Fibroblast of the aortic adventitia (primary cell): Measurements from ENCODE around the gene MGAT5. TPM values are rescaled to one million over a fixed set of nuclear protein-coding genes. Genes with fewer than 3 reads are reported as not detected.

Source experiments
- DNase-seq: peaks from one replicate; pipeline ENCODE4 v3.0.0-alpha.2; 2010; ENCODE audit warnings: low read depth
- H3K4me3 ChIP-seq: 2 replicates; pipeline ENCODE4 v1.5.1; 2011; ENCODE audit warnings: low read depth, mild to moderate bottlenecking, control low read depth, low read length, moderate library complexity
- CTCF ChIP-seq: IDR thresholded peaks from 2 replicates; pipeline ENCODE4 v1.5.1; 2011; ENCODE audit warnings: mild to moderate bottlenecking, low read length, control low read depth, inconsistent platforms; ENCODE audit not compliant: insufficient read depth
- total RNA-seq: library from RNA; depleted of rRNA; stranded (reverse); fragments of >200 nt; gene quantifications from 2 replicates; pipeline ENCODE4 v1.2.3, GENCODE V29; 2012; ENCODE audit warnings: low replicate concordance

MGAT5 gene
- total RNA-seq, 1 donor = 46.5 TPM

- TF ChIP-seq CTCF = no peak
- no peak for DNase-seq
These were observed 123.9 kb downstream of the MGAT5 start for GRCh38 chr2:134377730-134378129.

GRCh38 chr2:134379293-134379692 lies 125.4 kb downstream of the MGAT5 start:
- no peak for TF ChIP-seq CTCF
- peak; percentile 67 for DNase-seq
- H3K4me3 ChIP-seq = no peak overlapping the region

More at GRCh38 chr2:134377730-134378129, 123.9 kb downstream of the MGAT5 start:
- H3K4me3 ChIP-seq = no peak overlapping the region

GRCh38 chr2:134379722-134380121 lies 125.8 kb downstream of the MGAT5 start:
- DNase-seq = no peak
- TF ChIP-seq CTCF = no peak
- no peak overlapping the region for H3K4me3 ChIP-seq

- no peak for DNase-seq
- no peak for TF ChIP-seq CTCF
- H3K4me3 ChIP-seq = no peak overlapping the region
These were observed 127.3 kb downstream of the MGAT5 start for GRCh38 chr2:134381141-134381540.

- no peak overlapping the region for H3K4me3 ChIP-seq
- TF ChIP-seq CTCF = no peak
- DNase-seq = no peak
These were observed 130.3 kb downstream of the MGAT5 start for GRCh38 chr2:134384131-134384530.

- no peak for TF ChIP-seq CTCF
- H3K4me3 ChIP-seq = no peak overlapping the region
- DNase-seq = no peak
These were observed 131.3 kb downstream of the MGAT5 start for GRCh38 chr2:134385195-134385594.

GRCh38 chr2:134386310-134386709 lies 132.4 kb downstream of the MGAT5 start:
- no peak overlapping the region for H3K4me3 ChIP-seq
- DNase-seq = no peak
- no peak for TF ChIP-seq CTCF
